ENCODE measurements around the gene DSE.

DNA sequence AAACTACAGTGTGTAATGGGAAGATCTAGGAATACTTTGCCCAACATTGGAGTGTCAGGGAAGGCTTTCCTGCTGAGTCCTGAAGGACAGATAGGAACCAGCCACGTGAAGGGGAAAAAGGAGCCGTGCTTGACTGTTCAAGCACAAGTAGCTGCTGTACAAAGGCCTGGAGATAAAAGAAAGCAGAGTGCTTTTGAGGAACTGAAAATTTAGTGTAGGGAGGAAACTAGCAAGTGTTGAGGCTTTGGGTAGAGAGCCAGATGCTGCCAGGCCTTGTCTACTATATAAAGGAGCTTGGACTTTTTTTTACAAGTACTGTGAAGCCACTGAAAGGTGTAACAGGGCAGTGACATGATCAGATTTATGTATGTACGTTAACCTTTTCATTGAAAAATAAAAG lies 39.0 kb downstream of the DSE start:
- no peak for TF ChIP-seq EZH2phosphoT487 (IDR thresholded peaks at IDR 0.05; ENCODE audit: borderline replicate concordance, low read length)
- TF ChIP-seq, protein P1, sequence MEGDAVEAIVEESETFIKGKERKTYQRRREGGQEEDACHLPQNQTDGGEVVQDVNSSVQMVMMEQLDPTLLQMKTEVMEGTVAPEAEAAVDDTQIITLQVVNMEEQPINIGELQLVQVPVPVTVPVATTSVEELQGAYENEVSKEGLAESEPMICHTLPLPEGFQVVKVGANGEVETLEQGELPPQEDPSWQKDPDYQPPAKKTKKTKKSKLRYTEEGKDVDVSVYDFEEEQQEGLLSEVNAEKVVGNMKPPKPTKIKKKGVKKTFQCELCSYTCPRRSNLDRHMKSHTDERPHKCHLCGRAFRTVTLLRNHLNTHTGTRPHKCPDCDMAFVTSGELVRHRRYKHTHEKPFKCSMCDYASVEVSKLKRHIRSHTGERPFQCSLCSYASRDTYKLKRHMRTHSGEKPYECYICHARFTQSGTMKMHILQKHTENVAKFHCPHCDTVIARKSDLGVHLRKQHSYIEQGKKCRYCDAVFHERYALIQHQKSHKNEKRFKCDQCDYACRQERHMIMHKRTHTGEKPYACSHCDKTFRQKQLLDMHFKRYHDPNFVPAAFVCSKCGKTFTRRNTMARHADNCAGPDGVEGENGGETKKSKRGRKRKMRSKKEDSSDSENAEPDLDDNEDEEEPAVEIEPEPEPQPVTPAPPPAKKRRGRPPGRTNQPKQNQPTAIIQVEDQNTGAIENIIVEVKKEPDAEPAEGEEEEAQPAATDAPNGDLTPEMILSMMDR (conservative IDR thresholded peaks at IDR 0.05; ENCODE audit: low read depth, low read length): no peak
- TF ChIP-seq EZH2 (IDR thresholded peaks at IDR 0.05; ENCODE audit: low read length, unreplicated experiment): no peak

All from PC-3 (cell line).